Peyer's patch (tissue), 4 donors: ENCODE measurements around the gene NFATC4.

ENCODE experiments used
- POLR2A ChIP-seq, 2 donors: fragments of 450-650 bp; IDR thresholded peaks; one replicate each; pipeline ENCODE4 v1.5.1; 2017; ENCODE audit warnings: antibody characterized with exemption in 2 of 2, mild to moderate bottlenecking in 2 of 2, moderate library complexity in 2 of 2
- TF ChIP-seq, protein P1 (sequence below), 6 experiments: fragments of 450-650 bp in 4 of 6; fragments of 200-600 bp in 2 of 6; sonication (generic) in 1 of 6; IDR thresholded peaks; one replicate each; pipeline ENCODE4 v1.5.1; 2017 to 2019; ENCODE audit warnings: antibody characterized with exemption in 6 of 6, mild to moderate bottlenecking in 3 of 6, moderate library complexity in 1 of 6

DNA sequence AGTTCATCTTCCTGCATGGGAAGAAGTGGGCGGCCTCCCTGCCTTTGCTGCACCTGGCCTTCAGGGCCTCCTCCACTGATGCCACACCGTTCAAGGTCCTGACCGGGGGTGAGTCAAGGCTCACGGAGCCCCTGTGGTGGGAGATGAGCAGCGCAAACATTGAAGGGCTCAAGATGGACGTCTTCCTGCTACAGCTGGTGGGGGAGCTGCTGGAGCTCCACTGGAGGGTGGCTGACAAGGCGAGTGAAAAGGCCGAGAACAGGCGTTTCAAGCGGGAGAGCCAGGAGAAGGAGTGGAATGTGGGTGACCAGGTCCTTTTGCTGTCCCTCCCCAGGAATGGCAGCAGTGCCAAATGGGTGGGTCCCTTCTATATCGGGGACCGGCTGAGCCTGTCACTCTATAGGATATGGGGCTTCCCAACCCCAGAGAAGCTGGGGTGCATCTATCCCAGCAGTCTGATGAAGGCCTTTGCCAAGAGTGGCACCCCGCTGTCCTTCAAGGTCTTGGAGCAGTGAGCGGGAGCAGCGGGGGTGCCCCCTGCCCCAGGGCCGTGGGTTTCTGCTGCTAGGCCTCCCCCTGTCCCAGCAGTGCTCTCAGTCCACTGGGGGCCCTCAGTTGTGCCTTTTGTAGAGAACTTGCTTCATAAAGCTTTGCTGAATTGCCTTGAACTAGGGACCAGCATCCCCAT is 49.1 kb downstream of the NFATC4 start:
- TF ChIP-seq POLR2A (IDR thresholded peaks at IDR 0.05) = no peak
- TF ChIP-seq, protein P1, sequence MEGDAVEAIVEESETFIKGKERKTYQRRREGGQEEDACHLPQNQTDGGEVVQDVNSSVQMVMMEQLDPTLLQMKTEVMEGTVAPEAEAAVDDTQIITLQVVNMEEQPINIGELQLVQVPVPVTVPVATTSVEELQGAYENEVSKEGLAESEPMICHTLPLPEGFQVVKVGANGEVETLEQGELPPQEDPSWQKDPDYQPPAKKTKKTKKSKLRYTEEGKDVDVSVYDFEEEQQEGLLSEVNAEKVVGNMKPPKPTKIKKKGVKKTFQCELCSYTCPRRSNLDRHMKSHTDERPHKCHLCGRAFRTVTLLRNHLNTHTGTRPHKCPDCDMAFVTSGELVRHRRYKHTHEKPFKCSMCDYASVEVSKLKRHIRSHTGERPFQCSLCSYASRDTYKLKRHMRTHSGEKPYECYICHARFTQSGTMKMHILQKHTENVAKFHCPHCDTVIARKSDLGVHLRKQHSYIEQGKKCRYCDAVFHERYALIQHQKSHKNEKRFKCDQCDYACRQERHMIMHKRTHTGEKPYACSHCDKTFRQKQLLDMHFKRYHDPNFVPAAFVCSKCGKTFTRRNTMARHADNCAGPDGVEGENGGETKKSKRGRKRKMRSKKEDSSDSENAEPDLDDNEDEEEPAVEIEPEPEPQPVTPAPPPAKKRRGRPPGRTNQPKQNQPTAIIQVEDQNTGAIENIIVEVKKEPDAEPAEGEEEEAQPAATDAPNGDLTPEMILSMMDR (IDR thresholded peaks at IDR 0.05) = no peak
